Right atrium auricular region (tissue), 2 donors: Measurements from ENCODE around the gene ADARB2. TPM values are rescaled to one million over a fixed set of nuclear protein-coding genes. Genes with fewer than 3 reads are reported as not detected.

ENCODE experiments used
- DNase-seq: peaks from one replicate; pipeline ENCODE4 v3.0.0-alpha.2; 2019; ENCODE audit warnings: low spot score
- H3K27ac ChIP-seq, 2 donors: fragments of 200-600 bp; sonication (generic); 1 replicate in 1 of 2; 2 replicates in 1 of 2; pipeline ENCODE4 v1.5.1; 2016 to 2019
- H3K27me3 ChIP-seq, 2 donors: fragments of 200-600 bp; sonication (generic); one replicate each; pipeline versions ENCODE4 v1.5.1 to v1.6.0; 2017 to 2019
- H3K36me3 ChIP-seq: fragments of 200-600 bp; sonication (generic); one replicate; pipeline ENCODE4 v1.5.1; 2016
- H3K4me1 ChIP-seq, 2 donors: fragments of 200-600 bp; sonication (generic); one replicate each; pipeline versions ENCODE4 v1.5.1 to v1.6.0; 2017 to 2019
- H3K4me3 ChIP-seq, 2 donors: fragments of 200-600 bp; sonication (generic); 1 replicate in 1 of 2; 2 replicates in 1 of 2; pipeline ENCODE4 v1.5.1; 2017 to 2019; ENCODE audit warnings: mild to moderate bottlenecking in 1 of 2, moderate library complexity in 1 of 2
- H3K9me3 ChIP-seq, 2 donors: fragments of 200-600 bp; sonication (generic); one replicate each; pipeline ENCODE4 v1.5.1; 2019
- CTCF ChIP-seq, 2 donors: fragments of 200-600 bp; sonication (generic); IDR thresholded peaks; one replicate each; pipeline ENCODE4 v1.5.1; 2019; ENCODE audit warnings: antibody characterized with exemption in 2 of 2
- total RNA-seq, 2 donors: library from RNA; depleted of rRNA; stranded (reverse); fragments of >200 nt; gene quantifications; one replicate each; pipeline ENCODE4 v1.1.0, GENCODE V29; 2016

ADARB2 gene
- total RNA-seq, 2 donors from 2014 or later = 0.33 to 0.71 TPM

- no peak for TF ChIP-seq CTCF (IDR thresholded peaks at IDR 0.05)
- DNase-seq = no peak
- Histone ChIP-seq H3K4me3 (no peak overlapping the region), H3K27ac (no peak overlapping the region), H3K27me3 (peaks cover 0 to 7% of the 10 kb centered on the region in 2 donors), H3K9me3 (no peaks in the 10 kb centered on the region), H3K36me3 (no peaks in the 10 kb centered on the region), H3K4me1 (peaks cover 0 to 6% of the 10 kb centered on the region in 2 donors)
These were observed 132.2 kb downstream of the ADARB2 start for GRCh38 chr10:1605121-1605520.

GRCh38 chr10:1604246-1604645 lies 133.1 kb downstream of the ADARB2 start:
- H3K4me3 ChIP-seq = no peak overlapping the region
- H3K27me3 ChIP-seq = peaks cover 0 to 3% of the 10 kb centered on the region in 2 donors
- no peak for TF ChIP-seq CTCF (IDR thresholded peaks at IDR 0.05)
- no peaks in the 10 kb centered on the region for H3K36me3 ChIP-seq
- H3K4me1 ChIP-seq = peaks cover 0 to 5% of the 10 kb centered on the region in 2 donors
- H3K9me3 ChIP-seq = no peaks in the 10 kb centered on the region
- no peak overlapping the region for H3K27ac ChIP-seq
- no peak for DNase-seq

- TF ChIP-seq CTCF (IDR thresholded peaks at IDR 0.05) = no peak
- no peaks in the 10 kb centered on the region for H3K4me1 ChIP-seq
These were observed 134.1 kb downstream of the ADARB2 start for GRCh38 chr10:1603181-1603580.

GRCh38 chr10:1602037-1602484 lies 135.3 kb downstream of the ADARB2 start:
- Histone ChIP-seq H3K27me3 (no peaks in the 10 kb centered on the region), H3K4me1 (no peaks in the 10 kb centered on the region), H3K9me3 (no peaks in the 10 kb centered on the region), H3K27ac (no peak overlapping the region), H3K4me3 (no peak overlapping the region), H3K36me3 (no peaks in the 10 kb centered on the region)
- no peak for DNase-seq
- no peak for TF ChIP-seq CTCF (IDR thresholded peaks at IDR 0.05)

More at GRCh38 chr10:1603181-1603580, 134.1 kb downstream of the ADARB2 start:
- H3K4me3 ChIP-seq = no peak overlapping the region
- H3K36me3 ChIP-seq = no peaks in the 10 kb centered on the region
- H3K27ac ChIP-seq = no peak overlapping the region
- DNase-seq = no peak
- H3K9me3 ChIP-seq = no peaks in the 10 kb centered on the region
- H3K27me3 ChIP-seq = no peaks in the 10 kb centered on the region

GRCh38 chr10:1601406-1601805 lies 135.9 kb downstream of the ADARB2 start:
- Histone ChIP-seq H3K4me3 (no peak overlapping the region), H3K27ac (no peak overlapping the region), H3K4me1 (no peaks in the 10 kb centered on the region), H3K9me3 (no peaks in the 10 kb centered on the region), H3K36me3 (no peaks in the 10 kb centered on the region), H3K27me3 (no peaks in the 10 kb centered on the region)
- no peak for DNase-seq
- no peak for TF ChIP-seq CTCF (IDR thresholded peaks at IDR 0.05)

- TF ChIP-seq CTCF (IDR thresholded peaks at IDR 0.05) = no peak
- no peaks in the 10 kb centered on the region for H3K4me1 ChIP-seq
- no peaks in the 10 kb centered on the region for H3K27me3 ChIP-seq
- no peaks in the 10 kb centered on the region for H3K36me3 ChIP-seq
- no peak for DNase-seq
- H3K27ac ChIP-seq = no peak overlapping the region
- H3K4me3 ChIP-seq = no peak overlapping the region
- H3K9me3 ChIP-seq = no peaks in the 10 kb centered on the region
These were observed 136.5 kb downstream of the ADARB2 start for GRCh38 chr10:1600861-1601260.
